ENCODE data around the gene PDE11A. TPM values are rescaled to one million over a fixed set of nuclear protein-coding genes. Genes with fewer than 3 reads are reported as not detected.

PDE11A gene
- total and polyA plus RNA-seq, 2 experiments from 2014 or later = 0.08 to 0.73 TPM

- TF ChIP-seq ZNF331 (CRISPR knock-in tag; IDR thresholded peaks at IDR 0.05; ENCODE audit: low read depth) (no peak), ZNF114 (CRISPR knock-in tag; IDR thresholded peaks at IDR 0.05) (no peak), NANOG (IDR thresholded peaks at IDR 0.05; ENCODE audit: borderline replicate concordance) (no peak), REST (IDR thresholded peaks at IDR 0.05; ENCODE audit: unreplicated experiment) (no peak), EZH2phosphoT487 (IDR thresholded peaks at IDR 0.05; ENCODE audit: unreplicated experiment) (no peak)
- TF ChIP-seq, protein P1, sequence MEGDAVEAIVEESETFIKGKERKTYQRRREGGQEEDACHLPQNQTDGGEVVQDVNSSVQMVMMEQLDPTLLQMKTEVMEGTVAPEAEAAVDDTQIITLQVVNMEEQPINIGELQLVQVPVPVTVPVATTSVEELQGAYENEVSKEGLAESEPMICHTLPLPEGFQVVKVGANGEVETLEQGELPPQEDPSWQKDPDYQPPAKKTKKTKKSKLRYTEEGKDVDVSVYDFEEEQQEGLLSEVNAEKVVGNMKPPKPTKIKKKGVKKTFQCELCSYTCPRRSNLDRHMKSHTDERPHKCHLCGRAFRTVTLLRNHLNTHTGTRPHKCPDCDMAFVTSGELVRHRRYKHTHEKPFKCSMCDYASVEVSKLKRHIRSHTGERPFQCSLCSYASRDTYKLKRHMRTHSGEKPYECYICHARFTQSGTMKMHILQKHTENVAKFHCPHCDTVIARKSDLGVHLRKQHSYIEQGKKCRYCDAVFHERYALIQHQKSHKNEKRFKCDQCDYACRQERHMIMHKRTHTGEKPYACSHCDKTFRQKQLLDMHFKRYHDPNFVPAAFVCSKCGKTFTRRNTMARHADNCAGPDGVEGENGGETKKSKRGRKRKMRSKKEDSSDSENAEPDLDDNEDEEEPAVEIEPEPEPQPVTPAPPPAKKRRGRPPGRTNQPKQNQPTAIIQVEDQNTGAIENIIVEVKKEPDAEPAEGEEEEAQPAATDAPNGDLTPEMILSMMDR (conservative IDR thresholded peaks at IDR 0.05; ENCODE audit: low read depth in 2 of 2) = no peak
- TF ChIP-seq, protein P2, sequence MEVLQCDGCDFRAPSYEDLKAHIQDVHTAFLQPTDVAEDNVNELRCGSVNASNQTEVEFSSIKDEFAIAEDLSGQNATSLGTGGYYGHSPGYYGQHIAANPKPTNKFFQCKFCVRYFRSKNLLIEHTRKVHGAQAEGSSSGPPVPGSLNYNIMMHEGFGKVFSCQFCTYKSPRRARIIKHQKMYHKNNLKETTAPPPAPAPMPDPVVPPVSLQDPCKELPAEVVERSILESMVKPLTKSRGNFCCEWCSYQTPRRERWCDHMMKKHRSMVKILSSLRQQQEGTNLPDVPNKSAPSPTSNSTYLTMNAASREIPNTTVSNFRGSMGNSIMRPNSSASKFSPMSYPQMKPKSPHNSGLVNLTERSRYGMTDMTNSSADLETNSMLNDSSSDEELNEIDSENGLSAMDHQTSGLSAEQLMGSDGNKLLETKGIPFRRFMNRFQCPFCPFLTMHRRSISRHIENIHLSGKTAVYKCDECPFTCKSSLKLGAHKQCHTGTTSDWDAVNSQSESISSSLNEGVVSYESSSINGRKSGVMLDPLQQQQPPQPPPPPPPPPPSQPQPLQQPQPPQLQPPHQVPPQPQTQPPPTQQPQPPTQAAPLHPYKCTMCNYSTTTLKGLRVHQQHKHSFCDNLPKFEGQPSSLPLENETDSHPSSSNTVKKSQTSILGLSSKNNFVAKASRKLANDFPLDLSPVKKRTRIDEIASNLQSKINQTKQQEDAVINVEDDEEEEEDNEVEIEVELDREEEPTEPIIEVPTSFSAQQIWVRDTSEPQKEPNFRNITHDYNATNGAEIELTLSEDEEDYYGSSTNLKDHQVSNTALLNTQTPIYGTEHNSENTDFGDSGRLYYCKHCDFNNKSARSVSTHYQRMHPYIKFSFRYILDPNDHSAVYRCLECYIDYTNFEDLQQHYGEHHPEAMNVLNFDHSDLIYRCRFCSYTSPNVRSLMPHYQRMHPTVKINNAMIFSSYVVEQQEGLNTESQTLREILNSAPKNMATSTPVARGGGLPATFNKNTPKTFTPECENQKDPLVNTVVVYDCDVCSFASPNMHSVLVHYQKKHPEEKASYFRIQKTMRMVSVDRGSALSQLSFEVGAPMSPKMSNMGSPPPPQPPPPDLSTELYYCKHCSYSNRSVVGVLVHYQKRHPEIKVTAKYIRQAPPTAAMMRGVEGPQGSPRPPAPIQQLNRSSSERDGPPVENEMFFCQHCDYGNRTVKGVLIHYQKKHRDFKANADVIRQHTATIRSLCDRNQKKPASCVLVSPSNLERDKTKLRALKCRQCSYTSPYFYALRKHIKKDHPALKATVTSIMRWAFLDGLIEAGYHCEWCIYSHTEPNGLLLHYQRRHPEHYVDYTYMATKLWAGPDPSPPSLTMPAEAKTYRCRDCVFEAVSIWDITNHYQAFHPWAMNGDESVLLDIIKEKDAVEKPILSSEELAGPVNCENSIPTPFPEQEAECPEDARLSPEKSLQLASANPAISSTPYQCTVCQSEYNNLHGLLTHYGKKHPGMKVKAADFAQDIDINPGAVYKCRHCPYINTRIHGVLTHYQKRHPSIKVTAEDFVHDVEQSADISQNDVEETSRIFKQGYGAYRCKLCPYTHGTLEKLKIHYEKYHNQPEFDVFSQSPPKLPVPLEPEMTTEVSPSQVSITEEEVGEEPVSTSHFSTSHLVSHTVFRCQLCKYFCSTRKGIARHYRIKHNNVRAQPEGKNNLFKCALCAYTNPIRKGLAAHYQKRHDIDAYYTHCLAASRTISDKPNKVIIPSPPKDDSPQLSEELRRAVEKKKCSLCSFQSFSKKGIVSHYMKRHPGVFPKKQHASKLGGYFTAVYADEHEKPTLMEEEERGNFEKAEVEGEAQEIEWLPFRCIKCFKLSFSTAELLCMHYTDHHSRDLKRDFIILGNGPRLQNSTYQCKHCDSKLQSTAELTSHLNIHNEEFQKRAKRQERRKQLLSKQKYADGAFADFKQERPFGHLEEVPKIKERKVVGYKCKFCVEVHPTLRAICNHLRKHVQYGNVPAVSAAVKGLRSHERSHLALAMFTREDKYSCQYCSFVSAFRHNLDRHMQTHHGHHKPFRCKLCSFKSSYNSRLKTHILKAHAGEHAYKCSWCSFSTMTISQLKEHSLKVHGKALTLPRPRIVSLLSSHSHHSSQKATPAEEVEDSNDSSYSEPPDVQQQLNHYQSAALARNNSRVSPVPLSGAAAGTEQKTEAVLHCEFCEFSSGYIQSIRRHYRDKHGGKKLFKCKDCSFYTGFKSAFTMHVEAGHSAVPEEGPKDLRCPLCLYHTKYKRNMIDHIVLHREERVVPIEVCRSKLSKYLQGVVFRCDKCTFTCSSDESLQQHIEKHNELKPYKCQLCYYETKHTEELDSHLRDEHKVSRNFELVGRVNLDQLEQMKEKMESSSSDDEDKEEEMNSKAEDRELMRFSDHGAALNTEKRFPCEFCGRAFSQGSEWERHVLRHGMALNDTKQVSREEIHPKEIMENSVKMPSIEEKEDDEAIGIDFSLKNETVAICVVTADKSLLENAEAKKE (CRISPR knock-in tag; IDR thresholded peaks at IDR 0.05) = no peak
- H3K4me3 Mint-ChIP-seq = no peak overlapping the region
- Histone ChIP-seq H3K36me3 (ENCODE audit: insufficient read depth) (no peaks in the 10 kb centered on the region), H3K4me3 (no peak overlapping the region), H3F3A (replicated peaks; ENCODE audit: low read depth) (no peaks in the 10 kb centered on the region), H3K4me1 (ENCODE audit: insufficient read depth) (no peaks in the 10 kb centered on the region), H3K9me2 (ENCODE audit: insufficient read depth) (no peaks in the 10 kb centered on the region), H3K27ac (ENCODE audit: low read depth) (no peak overlapping the region), H4K20me1 (replicated peaks; ENCODE audit: insufficient read depth) (peaks cover 5% of the 10 kb centered on the region), H3K27me3 (ENCODE audit: insufficient read depth) (peaks cover 5% of the 10 kb centered on the region; the same call in 1 of the 2 replicates), H3K79me2 (replicated peaks; ENCODE audit: insufficient read depth) (no peaks in the 10 kb centered on the region), H2AFZ (no peak overlapping the region), H3K4me2 (no peak overlapping the region)
- H3K27me3 Mint-ChIP-seq (ENCODE audit: insufficient read depth, low read depth, poor library complexity) = no peaks in the 10 kb centered on the region
- H3K9me3 Mint-ChIP-seq = no peaks in the 10 kb centered on the region
- no peak for DNase-seq (ENCODE audit: low spot score)
- H3K36me3 Mint-ChIP-seq (ENCODE audit: low read depth) = no peaks in the 10 kb centered on the region
- H3K27ac Mint-ChIP-seq = no peak overlapping the region
- H3K4me1 Mint-ChIP-seq = no peaks in the 10 kb centered on the region
- no peak for ATAC-seq
These were observed 327.0 kb downstream of the PDE11A start for GRCh38 chr2:177745531-177745930.
